Measurements from ENCODE around the gene ZSWIM6. TPM values are rescaled to one million over a fixed set of nuclear protein-coding genes. Genes with fewer than 3 reads are reported as not detected.
A peak's percentile ranks its signal among the peaks of the same experiment; 100 is the strongest.

ZSWIM6 gene
- total RNA-seq, 4 donors from 2014 or later, result 13.3 to 19.4 (median 16.0) TPM

- peaks cover 0 to 15% (median 1%) of the 10 kb centered on the region in 4 donors for H3K4me1 ChIP-seq
- H3K4me3 ChIP-seq, result no peak overlapping the region
- no peak for DNase-seq
Measured at GRCh38 chr5:61289241-61289640, 42.8 kb upstream of the ZSWIM6 start.

DNA sequence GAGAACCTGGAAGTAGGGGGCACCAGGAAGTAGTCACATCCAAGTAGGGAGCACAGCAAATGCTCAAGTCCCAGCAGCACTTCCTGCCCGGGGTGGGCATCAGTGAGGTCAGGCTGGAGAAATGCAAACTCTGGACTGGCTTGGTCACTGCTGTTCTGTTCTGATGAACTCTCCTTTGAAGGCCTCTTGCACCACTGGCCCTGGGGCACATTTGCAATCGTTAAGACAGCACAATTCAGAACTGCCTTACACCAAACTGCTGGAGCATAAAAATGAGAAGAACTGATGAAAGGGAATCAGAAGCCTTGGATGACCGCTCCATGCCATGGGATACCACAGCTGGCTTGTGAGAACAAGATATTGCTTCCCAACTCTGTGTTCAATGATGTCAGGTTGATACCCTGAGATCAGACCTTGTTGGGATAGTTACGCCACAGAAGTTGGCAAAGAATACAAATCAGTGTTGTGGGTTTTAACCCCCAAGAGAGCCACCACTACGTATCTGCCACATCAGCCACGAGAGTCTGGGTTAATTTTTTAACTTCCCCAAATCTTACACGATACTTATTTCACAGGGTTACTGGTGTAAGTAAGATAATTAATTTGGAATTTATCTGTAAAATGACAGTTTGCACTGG, 42.3 kb upstream of the ZSWIM6 start:
- DNase-seq, result no peak
- H3K27ac ChIP-seq, result no peak overlapping the region
- H3K9me3 ChIP-seq, result no peaks in the 10 kb centered on the region
- peaks cover 0 to 15% (median 1%) of the 10 kb centered on the region in 4 donors for H3K4me1 ChIP-seq
- no peaks in the 10 kb centered on the region for H3K27me3 ChIP-seq
- TF ChIP-seq, protein P1, sequence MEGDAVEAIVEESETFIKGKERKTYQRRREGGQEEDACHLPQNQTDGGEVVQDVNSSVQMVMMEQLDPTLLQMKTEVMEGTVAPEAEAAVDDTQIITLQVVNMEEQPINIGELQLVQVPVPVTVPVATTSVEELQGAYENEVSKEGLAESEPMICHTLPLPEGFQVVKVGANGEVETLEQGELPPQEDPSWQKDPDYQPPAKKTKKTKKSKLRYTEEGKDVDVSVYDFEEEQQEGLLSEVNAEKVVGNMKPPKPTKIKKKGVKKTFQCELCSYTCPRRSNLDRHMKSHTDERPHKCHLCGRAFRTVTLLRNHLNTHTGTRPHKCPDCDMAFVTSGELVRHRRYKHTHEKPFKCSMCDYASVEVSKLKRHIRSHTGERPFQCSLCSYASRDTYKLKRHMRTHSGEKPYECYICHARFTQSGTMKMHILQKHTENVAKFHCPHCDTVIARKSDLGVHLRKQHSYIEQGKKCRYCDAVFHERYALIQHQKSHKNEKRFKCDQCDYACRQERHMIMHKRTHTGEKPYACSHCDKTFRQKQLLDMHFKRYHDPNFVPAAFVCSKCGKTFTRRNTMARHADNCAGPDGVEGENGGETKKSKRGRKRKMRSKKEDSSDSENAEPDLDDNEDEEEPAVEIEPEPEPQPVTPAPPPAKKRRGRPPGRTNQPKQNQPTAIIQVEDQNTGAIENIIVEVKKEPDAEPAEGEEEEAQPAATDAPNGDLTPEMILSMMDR (IDR thresholded peaks at IDR 0.05), result no peak
- TF ChIP-seq POLR2A (IDR thresholded peaks at IDR 0.05), result no peak
- H3K4me3 ChIP-seq, result no peak overlapping the region
- no peaks in the 10 kb centered on the region for H3K36me3 ChIP-seq

More at GRCh38 chr5:61289241-61289640, 42.8 kb upstream of the ZSWIM6 start:
- Histone ChIP-seq H3K36me3 (no peaks in the 10 kb centered on the region), H3K9me3 (no peaks in the 10 kb centered on the region), H3K27ac (no peak overlapping the region), H3K27me3 (no peaks in the 10 kb centered on the region)
- no peak for TF ChIP-seq POLR2A (IDR thresholded peaks at IDR 0.05)
- TF ChIP-seq, protein P1 (IDR thresholded peaks at IDR 0.05), result no peak

GRCh38 chr5:61290791-61291210, 41.3 kb upstream of the ZSWIM6 start:
- Histone ChIP-seq H3K4me3 (no peak overlapping the region), H3K9me3 (no peaks in the 10 kb centered on the region), H3K4me1 (peaks cover 0 to 15% (median 1%) of the 10 kb centered on the region in 4 donors), H3K27ac (peak overlapping the region in 2 of 4 donors; percentile 11 to 64), H3K36me3 (no peaks in the 10 kb centered on the region), H3K27me3 (no peaks in the 10 kb centered on the region)
- TF ChIP-seq, protein P1 (IDR thresholded peaks at IDR 0.05), result no peak
- no peak for TF ChIP-seq POLR2A (IDR thresholded peaks at IDR 0.05)
- no peak for DNase-seq

DNA sequence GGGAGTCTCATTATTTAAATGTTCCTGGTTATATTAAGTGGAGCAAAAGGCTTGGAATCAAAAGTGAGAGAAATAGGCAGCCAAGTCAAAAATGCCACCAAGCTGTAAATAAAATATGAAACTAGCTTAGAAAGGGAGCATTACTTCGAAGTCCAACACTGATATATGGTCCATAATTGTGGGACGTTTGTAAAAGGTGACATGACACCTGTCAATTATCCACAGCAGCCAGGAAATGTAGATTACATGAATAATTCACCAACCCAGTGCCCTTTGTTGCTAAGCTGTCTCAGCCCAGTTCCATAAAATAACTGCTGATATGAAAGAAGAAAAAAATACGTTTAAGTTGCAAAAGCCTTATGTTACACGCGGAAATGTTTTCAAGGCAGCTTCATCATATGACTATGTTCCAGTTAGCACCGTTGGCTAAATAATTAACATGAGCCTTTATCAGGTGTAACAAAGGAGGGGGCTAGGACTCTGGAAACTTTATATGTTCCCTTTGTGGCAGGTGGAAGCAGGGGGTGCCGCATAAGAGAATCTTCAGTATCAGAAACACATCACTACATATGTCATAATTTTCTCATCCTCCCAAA, 39.9 kb upstream of the ZSWIM6 start:
- no peak for TF ChIP-seq POLR2A (IDR thresholded peaks at IDR 0.05)
- TF ChIP-seq, protein P1 (IDR thresholded peaks at IDR 0.05), result no peak
- H3K9me3 ChIP-seq, result no peaks in the 10 kb centered on the region
- no peaks in the 10 kb centered on the region for H3K36me3 ChIP-seq
- peak overlapping the region in 1 of 4 donors; percentile 64 for H3K27ac ChIP-seq
- no peak overlapping the region for H3K4me3 ChIP-seq
- no peaks in the 10 kb centered on the region for H3K27me3 ChIP-seq
- no peak for DNase-seq
- peaks cover 0 to 15% (median 1%) of the 10 kb centered on the region in 4 donors for H3K4me1 ChIP-seq

DNA sequence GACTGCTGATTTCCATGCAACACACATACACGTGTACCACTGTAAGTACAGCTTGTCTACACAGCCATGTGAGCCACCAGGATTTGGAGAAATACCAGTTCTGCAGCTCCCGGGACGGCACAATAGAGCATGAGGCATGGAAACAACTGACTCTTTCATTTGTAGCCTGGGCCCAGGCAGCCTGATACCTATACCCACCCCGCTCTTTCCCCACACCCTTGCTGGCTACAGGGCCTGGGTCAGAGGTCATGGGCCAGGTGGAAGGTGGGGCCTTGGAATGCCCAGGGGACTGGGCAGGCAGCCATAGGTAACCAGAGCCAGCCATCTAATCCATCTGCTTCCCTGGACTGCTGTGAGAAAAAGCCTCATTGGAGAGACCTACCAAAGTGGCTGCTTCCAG, 39.0 kb upstream of the ZSWIM6 start:
- DNase-seq, result peak in 1 of 3 donors; percentile 64
- H3K4me3 ChIP-seq, result no peak overlapping the region
- TF ChIP-seq, protein P1 (IDR thresholded peaks at IDR 0.05), result no peak
- TF ChIP-seq POLR2A (IDR thresholded peaks at IDR 0.05), result no peak
- H3K27ac ChIP-seq, result peak overlapping the region in 2 of 4 donors; percentile 7 to 36
- H3K36me3 ChIP-seq, result no peaks in the 10 kb centered on the region
- peaks cover 0 to 15% (median 1%) of the 10 kb centered on the region in 4 donors for H3K4me1 ChIP-seq
- H3K9me3 ChIP-seq, result no peaks in the 10 kb centered on the region
- H3K27me3 ChIP-seq, result no peaks in the 10 kb centered on the region

Data from Peyer's patch (tissue), 4 donors.